IPS-NIHi7 (cell line): ENCODE measurements around the gene LYRM4.
"Not testable (repeated sequence)": the region's sequence is repeated elsewhere in the genome, so short reads cannot be mapped to it uniquely, and the experiment has no call there.

ENCODE experiments used
- DNase-seq: peaks from one replicate; pipeline ENCODE4 v3.0.0; 2012; ENCODE audit warnings: mixed read lengths; ENCODE audit errors: extremely low spot score

LYRM4 gene

DNA sequence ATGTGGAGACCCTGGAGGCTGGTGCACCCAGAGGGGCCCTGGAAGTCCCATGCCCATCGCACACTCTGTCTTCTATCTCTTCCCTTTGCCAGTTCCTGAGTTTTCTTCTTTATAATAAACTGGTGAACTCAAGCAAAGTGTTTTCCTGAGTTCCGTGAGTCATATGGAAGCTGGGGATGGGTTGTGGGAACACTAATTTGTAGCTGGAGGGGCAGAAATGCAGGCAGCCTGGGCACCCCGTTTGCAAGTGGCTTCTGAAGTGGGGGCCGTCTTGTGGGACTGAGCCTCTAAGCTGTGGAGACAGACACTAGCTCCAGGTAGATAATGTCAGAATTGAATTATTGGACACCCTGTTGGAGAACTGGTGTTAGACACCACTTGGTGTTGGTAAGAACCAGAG is 178.8 kb downstream of the LYRM4 start:
- DNase-seq = no peak

DNA sequence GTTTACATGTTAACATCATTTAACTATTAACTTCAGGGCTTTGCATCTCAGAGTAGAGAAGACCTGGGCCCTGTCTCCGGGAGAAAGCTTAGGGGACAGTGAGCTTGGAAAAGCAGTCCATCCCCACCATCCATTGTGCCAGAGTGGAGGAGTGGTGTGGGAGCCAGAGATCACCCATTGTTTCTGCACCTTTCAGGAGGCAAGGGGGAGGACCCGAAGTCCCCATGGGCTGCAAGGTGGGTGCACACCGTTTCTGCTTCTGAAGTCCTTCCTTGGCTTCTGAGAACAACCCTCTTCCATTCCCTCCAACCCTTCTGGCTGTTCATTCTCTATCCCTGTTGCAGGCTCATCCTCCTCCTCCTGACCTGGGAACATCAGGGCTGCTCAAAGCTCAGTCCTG is 179.6 kb downstream of the LYRM4 start:
- no peak for DNase-seq

DNA sequence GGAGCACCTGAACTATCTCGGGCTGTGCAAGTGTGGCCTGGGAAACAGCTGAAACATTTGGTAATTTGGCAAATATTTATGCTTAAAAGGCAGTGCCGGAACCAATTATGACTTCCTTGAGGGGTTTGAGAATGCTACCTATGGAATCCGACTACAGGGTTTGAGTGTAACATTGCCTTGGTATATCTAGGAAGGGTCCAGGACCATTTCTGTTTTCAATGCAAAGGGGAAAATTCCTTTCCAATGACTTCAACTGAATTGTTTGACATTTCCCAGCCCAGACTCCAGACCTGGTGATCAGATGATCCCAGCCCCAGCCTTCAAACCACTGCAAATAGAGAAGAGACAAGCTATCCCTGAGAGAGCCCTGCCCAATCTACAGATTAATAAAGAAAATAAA is 180.2 kb downstream of the LYRM4 start:
- DNase-seq = no peak

GRCh38 chr6:5079692-5080091 is 181.1 kb downstream of the LYRM4 start:
- DNase-seq = no peak

DNA sequence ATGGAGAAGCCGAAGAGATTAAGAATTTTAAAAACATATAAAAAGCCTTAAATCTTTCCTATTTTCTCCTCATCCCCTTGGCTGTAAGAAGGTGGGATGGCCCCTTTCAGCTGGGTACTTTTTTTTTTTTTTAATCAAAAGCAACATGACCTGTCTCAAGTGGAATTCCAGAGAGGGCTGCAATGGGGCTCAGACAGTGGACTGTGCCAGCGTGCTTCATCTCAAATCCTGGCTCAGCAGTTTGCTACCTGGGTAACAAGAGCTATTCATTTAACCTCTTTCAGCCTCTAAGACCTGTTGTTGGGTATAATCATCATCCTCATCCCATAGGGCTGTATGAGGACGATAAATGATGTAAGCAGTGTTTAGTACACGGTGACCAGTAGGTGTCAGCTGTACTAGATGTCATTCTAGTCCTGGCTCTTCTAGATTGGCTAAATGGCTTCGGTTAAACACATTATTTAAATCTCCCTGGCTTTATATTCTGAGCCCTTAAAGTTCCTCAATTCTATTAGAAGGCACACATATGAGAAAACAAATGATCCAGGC is 182.6 kb downstream of the LYRM4 start:
- DNase-seq = no peak

DNA sequence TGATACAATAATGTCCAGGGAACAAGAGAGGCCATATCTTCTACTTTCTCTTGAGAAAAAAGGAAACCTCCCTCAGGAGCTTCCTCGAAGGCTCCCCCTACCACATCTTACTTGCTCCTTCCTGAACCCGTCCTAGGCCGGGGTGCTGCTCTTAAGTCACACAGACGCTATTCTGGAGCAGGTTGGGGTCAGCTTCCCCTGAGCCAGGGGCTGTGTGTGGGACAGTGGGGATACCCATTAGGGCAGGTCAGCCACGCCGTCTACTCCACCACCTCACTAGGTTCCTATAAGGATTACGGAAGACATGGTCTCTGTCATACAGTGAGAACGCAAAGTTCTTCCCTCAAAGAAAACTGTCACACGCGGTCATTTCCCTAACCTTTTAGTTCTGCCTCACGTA is 183.8 kb downstream of the LYRM4 start:
- DNase-seq = no peak

DNA sequence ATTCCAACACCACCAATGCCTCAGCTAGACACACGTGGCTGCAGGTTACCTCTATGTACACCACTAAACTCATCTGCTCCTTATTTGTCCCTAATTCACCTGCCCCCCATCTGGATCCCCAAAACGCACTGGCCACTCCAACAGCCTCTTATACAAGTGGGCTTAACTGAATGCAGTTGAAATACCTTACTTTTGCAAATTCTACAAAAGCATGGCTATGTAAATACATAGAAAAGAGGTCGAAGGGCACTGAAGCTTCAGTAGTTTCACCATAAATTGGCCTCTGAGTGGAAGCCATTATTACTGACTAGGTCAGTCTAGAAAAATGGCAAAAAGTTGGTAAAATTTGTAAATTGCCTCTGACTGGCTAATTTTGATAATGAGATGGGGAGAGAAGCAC is 186.8 kb downstream of the LYRM4 start:
- DNase-seq = no peak

DNA sequence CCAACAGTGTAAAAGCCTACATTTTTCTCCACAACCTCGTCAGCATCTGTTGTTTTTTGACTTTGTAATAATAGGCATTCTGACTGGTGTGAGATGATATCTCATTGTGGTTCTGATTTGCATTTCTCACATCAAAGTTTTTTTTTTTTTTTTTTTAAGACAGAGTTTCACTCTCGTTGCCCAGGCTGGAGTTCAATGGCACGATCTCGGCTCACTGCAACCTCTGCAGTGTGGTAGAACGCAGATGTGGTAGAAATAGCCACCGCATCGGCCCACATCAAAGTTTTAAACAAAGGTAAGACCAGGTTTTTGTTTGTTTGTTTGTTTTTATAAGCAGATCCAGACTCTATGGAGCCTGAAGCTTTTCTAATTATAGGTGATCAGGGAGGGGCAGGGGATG is 188.3 kb downstream of the LYRM4 start:
- no peak for DNase-seq

GRCh38 chr6:5071216-5071615 is 189.5 kb downstream of the LYRM4 start:
- DNase-seq = no peak

- DNase-seq = no peak
Observed at GRCh38 chr6:5068153-5068751, 192.5 kb downstream of the LYRM4 start.

- DNase-seq = no peak
Observed at GRCh38 chr6:5067305-5067704, 193.4 kb downstream of the LYRM4 start.

DNA sequence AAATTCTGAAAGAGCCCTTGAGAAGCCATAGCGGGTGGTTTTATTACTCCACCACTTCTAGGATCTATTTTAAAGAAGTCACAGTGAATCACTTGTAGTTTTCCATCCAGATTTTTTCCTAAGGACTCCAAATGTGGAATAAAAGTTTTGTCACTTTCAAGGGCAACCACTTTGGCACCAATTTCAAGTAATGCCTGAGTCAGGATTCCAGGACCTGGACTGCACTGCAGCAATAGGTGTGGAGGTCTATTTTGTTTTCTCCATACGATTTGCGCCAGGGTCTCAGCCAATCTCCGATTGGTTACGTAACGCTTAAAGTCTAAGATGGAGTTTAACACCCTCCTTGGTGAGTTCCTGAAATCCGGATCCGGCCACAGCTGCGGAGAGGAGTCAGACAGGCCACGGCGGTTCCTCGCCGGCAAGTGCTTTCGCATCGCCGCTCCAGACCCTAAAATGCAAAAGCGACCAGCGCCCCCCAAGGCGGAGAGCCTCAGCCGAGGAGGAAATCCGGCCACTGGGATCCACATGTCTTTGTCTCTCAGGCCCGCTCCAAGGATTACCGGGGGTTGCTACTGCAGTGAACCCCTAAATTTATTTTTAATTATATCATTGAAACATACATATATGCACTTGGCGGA is 194.2 kb downstream of the LYRM4 start:
- DNase-seq = no peak

DNA sequence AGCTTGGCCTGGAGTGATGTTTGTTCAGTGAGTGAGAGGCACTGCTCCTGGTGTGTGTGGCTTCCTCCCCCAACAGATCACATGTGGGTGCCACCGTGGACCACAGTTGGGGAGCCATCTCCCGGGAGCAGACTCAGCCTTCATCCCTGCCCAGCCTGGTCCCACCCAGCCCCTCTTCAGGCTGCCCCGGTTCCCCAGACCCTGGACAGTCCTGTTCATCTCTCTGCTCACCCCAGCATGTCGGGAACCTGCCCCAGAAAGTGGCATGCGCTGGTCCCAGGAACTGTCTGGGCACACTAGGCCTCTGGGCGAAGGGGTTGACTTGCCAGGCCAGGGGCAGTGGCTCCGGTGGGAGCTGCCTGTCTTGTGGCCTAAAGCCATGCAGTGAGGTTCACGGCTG is 197.1 kb downstream of the LYRM4 start:
- DNase-seq = no peak

GRCh38 chr6:5061152-5061551 is 199.6 kb downstream of the LYRM4 start:
- DNase-seq = no peak

GRCh38 chr6:5060439-5060838 is 200.3 kb downstream of the LYRM4 start:
- DNase-seq = not testable (repeated sequence)

DNA sequence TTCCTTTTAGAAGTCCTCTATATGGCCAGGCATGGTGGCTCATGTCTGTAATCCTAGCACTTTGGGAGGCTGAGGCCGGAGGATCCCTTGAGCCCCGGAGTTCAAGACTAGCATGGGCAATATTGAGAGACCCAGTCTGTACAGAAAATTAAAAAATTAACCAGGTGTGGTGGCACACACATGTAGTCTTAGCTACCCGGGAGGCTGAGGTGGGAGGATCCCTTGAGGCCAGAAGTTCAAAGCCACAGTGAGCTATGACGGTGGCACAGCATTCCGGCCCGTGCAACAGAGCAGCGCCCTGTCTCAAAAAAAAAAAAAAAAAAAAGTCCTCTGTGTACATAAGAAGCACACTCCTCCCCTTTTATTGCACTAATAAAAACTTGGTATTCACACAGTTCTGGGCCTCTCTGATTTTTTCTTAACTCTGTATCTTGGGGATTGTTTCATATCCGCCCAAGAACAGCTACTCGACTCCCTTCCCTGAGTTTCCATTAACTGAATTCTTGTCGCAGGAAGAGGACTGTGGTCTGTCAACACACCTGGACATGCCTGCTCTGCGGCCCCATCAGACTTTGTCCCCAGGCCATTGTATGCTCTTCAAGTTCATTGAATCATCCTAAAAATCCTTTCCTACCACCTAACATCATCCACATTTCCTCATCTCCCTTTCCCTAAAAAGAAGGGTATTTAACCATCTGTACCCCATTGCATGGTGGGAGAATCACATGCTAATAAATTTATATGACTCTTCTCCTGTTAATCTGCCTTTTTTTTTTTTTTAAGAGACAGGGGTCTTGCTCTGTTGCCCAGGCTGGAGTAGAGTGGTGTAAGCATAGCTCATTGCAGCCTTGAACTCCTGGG is 201.5 kb downstream of the LYRM4 start:
- DNase-seq = no peak
